Left ventricle myocardium inferior (tissue), 1 donor: Measurements from ENCODE around the gene SLC22A15. TPM values are rescaled to one million over a fixed set of nuclear protein-coding genes. Genes with fewer than 3 reads are reported as not detected.
"Not testable (repeated sequence)": the region's sequence is repeated elsewhere in the genome, so short reads cannot be mapped to it uniquely, and the experiment has no call there.

Experiments
- DNase-seq: peaks from one replicate; pipeline ENCODE4 v3.0.0-alpha.2; 2020
- H3K27ac ChIP-seq: fragments of 200-600 bp; replicated peaks from 2 replicates; pipeline ENCODE4 v1.8.0; 2021
- H3K27me3 ChIP-seq: fragments of 200-600 bp; 2 replicates; pipeline ENCODE4 v1.8.0; 2021; ENCODE audit warnings: low read depth
- H3K36me3 ChIP-seq: fragments of 200-600 bp; 2 replicates; pipeline ENCODE4 v1.8.0; 2021
- H3K4me1 ChIP-seq: fragments of 200-600 bp; 2 replicates; pipeline ENCODE4 v1.8.0; 2021
- H3K4me3 ChIP-seq: fragments of 200-600 bp; 2 replicates; pipeline ENCODE4 v1.8.0; 2021; ENCODE audit warnings: mild to moderate bottlenecking, moderate library complexity
- H3K9me3 ChIP-seq: fragments of 200-600 bp; replicated peaks from 2 replicates; pipeline ENCODE4 v1.8.0; 2021
- intact Hi-C: fragments of 100-400 bp; cut with micrococcal nuclease; formaldehyde crosslinking; loops from one replicate; pipeline ENCODE4 v1.11.0; 2022
- total RNA-seq: library from RNA; stranded (reverse); fragmentation: NEBNext Ultra II Directional; extraction: Animal tissue kit (Norgen Biotek cat#: 25700); gene quantifications from one replicate; pipeline ENCODE4 v1.2.1, GENCODE V29; 2021
- TF ChIP-seq, protein P1 (sequence below): fragments of 200-600 bp; IDR thresholded peaks from 2 replicates; pipeline ENCODE4 v1.8.0; 2021; ENCODE audit warnings: antibody characterized with exemption, mild to moderate bottlenecking, borderline replicate concordance
- donor health status: DM: no; HTN: yes; CAD: no; lungs with severe emphysema.

SLC22A15 gene
- total RNA-seq, 1 donor from 2014 or later, result 8.4 TPM

DNA sequence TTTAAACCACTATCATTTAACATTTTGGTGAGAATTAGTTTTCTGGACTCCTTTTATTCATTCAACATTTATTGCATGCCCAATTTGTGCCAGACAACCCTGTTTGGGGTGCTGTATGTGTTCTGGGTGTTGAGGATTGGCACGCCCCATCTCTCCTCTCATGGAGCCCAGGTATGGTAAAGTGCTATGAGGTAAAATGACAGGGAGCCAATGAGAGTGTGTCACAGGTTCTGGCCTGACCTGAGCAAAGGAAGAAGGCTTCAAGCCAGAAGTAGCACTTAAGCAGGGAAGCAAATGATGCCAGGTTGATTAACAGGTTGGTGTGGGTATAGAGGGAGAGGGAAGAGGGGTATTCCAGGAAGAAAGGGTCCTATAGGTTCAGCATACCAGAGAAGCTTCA lies 21.1 kb upstream of the SLC22A15 start:
- intact Hi-C loops, result no loop called here
- no peaks in the 10 kb centered on the region for H3K36me3 ChIP-seq
- DNase-seq, result no peak
- H3K4me3 ChIP-seq, result no peak overlapping the region
- TF ChIP-seq, protein P1, sequence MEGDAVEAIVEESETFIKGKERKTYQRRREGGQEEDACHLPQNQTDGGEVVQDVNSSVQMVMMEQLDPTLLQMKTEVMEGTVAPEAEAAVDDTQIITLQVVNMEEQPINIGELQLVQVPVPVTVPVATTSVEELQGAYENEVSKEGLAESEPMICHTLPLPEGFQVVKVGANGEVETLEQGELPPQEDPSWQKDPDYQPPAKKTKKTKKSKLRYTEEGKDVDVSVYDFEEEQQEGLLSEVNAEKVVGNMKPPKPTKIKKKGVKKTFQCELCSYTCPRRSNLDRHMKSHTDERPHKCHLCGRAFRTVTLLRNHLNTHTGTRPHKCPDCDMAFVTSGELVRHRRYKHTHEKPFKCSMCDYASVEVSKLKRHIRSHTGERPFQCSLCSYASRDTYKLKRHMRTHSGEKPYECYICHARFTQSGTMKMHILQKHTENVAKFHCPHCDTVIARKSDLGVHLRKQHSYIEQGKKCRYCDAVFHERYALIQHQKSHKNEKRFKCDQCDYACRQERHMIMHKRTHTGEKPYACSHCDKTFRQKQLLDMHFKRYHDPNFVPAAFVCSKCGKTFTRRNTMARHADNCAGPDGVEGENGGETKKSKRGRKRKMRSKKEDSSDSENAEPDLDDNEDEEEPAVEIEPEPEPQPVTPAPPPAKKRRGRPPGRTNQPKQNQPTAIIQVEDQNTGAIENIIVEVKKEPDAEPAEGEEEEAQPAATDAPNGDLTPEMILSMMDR, result no peak
- H3K27me3 ChIP-seq, result no peaks in the 10 kb centered on the region
- H3K27ac ChIP-seq, result no peak overlapping the region
- H3K9me3 ChIP-seq, result no peaks in the 10 kb centered on the region
- H3K4me1 ChIP-seq, result no peaks in the 10 kb centered on the region

DNA sequence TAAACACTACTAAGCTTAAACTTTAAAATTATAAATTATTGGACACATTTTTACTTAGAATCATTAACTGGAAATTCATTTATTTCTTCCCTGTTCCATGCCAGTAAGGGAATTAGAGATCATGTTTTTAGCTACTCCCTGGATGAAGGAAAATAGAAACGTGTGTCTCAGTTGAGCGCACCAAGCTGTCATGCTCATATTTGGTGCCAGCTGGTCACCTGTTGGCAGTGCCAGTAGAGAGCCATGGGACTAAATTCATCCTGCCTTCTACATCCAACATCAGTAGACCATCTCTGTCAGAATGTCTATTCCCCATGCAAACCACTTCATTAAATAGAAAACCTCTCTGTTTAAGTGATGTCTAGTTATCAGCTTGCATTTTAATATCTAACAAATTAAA lies 17.4 kb upstream of the SLC22A15 start:
- H3K9me3 ChIP-seq, result no peaks in the 10 kb centered on the region
- no peak overlapping the region for H3K27ac ChIP-seq
- H3K27me3 ChIP-seq, result no peaks in the 10 kb centered on the region
- TF ChIP-seq, protein P1, result no peak
- intact Hi-C loops, result no loop called here
- H3K36me3 ChIP-seq, result no peaks in the 10 kb centered on the region
- DNase-seq, result no peak
- no peaks in the 10 kb centered on the region for H3K4me1 ChIP-seq
- H3K4me3 ChIP-seq, result no peak overlapping the region

DNA sequence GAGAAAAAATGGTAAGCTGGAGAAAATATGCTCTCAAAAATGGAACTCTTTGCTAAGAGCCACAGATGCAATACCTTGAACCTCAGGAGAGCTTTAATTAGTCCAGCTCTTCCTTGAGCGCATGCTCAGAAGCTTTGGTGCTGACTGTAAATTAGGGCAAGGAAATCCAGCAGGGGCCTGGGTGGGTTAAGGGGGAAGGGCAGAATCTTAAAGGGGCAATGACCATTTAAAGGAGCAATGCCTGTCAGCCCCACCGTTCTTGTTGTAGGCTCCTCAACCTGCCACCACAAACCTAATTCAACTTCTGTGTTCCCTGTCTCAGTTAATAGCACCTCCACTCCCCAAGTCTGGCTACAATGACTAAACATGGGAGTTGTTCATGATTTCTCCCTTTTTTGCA lies 6.8 kb upstream of the SLC22A15 start:
- intact Hi-C loops, result no loop called here
- Histone ChIP-seq H3K36me3 (no peaks in the 10 kb centered on the region), H3K27ac (no peak overlapping the region), H3K4me1 (no peaks in the 10 kb centered on the region), H3K9me3 (no peaks in the 10 kb centered on the region), H3K27me3 (no peaks in the 10 kb centered on the region), H3K4me3 (no peak overlapping the region)
- TF ChIP-seq, protein P1, result no peak
- DNase-seq, result no peak

DNA sequence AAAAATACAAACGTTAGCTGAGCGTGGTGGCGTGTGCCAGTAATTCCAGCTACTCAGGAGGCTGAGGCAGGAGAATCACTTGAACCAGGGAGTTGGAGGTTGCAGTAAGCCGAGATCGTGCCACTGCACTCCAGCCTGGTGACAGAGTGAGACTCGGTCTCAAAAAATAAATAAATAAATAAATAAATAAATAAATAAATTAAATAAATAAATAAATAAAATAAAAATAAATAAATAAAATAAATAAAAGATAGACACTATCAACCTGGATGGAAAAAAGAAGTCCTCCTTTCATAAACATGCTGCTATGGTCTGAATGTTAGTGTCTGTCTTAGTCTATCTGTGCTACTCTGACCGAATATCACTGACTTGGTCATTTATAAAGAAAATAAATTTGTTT lies 4.5 kb upstream of the SLC22A15 start:
- H3K9me3 ChIP-seq, H3K36me3 ChIP-seq, H3K27ac ChIP-seq, H3K4me3 ChIP-seq, DNase-seq, H3K27me3 ChIP-seq, intact Hi-C loops: not testable (repeated sequence)
- peaks cover 12% of the 10 kb centered on the region for H3K4me1 ChIP-seq

DNA sequence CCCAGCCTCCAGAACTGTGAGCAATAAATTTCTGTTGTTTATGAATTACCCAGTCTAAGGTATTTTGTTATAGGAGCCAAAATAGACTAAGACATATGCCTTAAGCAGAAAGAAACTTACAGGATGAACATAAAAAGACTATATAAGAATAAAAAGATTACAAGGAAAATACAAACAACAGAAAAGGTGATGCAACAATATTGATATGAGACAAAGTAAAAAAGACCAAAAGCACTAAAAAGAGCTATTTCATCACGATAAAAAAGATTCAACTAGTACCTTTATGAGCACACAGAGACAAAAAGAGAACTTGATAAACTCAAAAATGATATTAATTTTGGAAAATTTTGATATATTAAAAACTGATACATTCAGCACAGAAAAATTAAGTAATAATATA lies 3.2 kb upstream of the SLC22A15 start:
- Histone ChIP-seq H3K36me3 (no peaks in the 10 kb centered on the region), H3K27me3 (peaks cover 7% of the 10 kb centered on the region), H3K4me3 (no peak overlapping the region), H3K4me1 (peaks cover 24% of the 10 kb centered on the region), H3K27ac (no peak overlapping the region), H3K9me3 (no peaks in the 10 kb centered on the region)
- no peak for DNase-seq
- intact Hi-C loops, result no loop called here
- TF ChIP-seq, protein P1, result no peak

DNA sequence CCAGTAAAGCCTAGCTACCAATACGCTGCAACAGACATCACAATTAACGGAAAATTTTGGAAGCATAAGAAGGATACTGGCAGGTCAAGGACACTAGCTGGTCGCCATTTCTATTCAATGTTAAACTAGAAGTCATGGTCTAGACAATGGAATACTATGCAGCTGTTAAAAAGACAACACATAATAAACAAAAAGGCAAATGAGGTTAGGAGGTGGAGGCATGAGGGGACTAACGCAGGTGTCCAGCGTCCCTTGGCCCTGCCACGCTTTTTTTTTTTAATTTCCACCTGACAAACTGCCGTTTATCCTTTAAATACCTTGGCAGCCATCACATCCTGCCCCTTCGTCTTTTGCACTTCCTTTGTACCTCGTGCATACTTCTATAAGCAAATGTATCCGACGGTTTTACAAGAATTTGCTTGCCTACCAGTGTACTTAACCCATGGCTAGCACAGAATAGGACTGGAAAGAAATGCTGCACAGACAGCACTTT lies 698 bp upstream of the SLC22A15 start:
- Histone ChIP-seq H3K27me3 (peaks cover 7% of the 10 kb centered on the region), H3K9me3 (no peaks in the 10 kb centered on the region), H3K27ac (peak overlapping the region; percentile 87), H3K36me3 (no peaks in the 10 kb centered on the region), H3K4me1 (peaks cover 24% of the 10 kb centered on the region), H3K4me3 (peak overlapping the region; percentile 81)
- intact Hi-C loops, result no loop called here
- DNase-seq, result no peak
- TF ChIP-seq, protein P1, result no peak
